IMR-90 (cell line): ENCODE data around the gene MROH2A. TPM values are rescaled to one million over a fixed set of nuclear protein-coding genes. Genes with fewer than 3 reads are reported as not detected.

Source experiments
- ATAC-seq: fragments of 200-7000 bp; cut with Tn5 transposase; 2 replicates; pipeline ENCODE4 v1.9.1; 2020; ENCODE audit warnings: low read depth, mild to moderate bottlenecking, moderate library complexity
- BruUV-seq: library from RNA; stranded (reverse); fragments of 400-500 nt; replicated peaks from 2 replicates; lab custom pipeline; 2021; lab: Mats Ljungman, UMichigan
- CTCF ChIA-PET: fragments of 300-600 bp; formaldehyde crosslinking; extraction: SDS; loops from one replicate; lab custom pipeline; 2021; ENCODE audit warnings: antibody characterized with exemption; lab: Yijun Ruan, JAX
- POLR2A ChIA-PET: fragments of 300-600 bp; sonication (Branson Sonifier 250); formaldehyde crosslinking; loops from one replicate; lab custom pipeline; 2022; ENCODE audit warnings: antibody characterized with exemption; ENCODE audit not compliant: unreplicated experiment; lab: Charles Lee
- DNase-seq: peaks from one replicate; pipeline ENCODE4 v3.0.0; 2013
- H2AFZ ChIP-seq: replicated peaks from 2 replicates; pipeline ENCODE3; 2013; ENCODE audit warnings: low read length, mild to moderate bottlenecking; ENCODE audit not compliant: poor library complexity
- H2AK5ac ChIP-seq: 2 replicates; pipeline ENCODE4 v1.6.1; 2013; ENCODE audit warnings: low read depth, low read length, inconsistent platforms
- H2AK9ac ChIP-seq: replicated peaks from 2 replicates; pipeline ENCODE3; 2013; ENCODE audit warnings: mild to moderate bottlenecking, low read depth, low read length, moderate library complexity; ENCODE audit not compliant: poor library complexity
- H2BK120ac ChIP-seq: 2 replicates; pipeline ENCODE4 v1.6.1; 2013; ENCODE audit warnings: low read depth, low read length, inconsistent platforms
- H2BK15ac ChIP-seq: 3 replicates; pipeline ENCODE4 v1.6.1; 2013; ENCODE audit warnings: low read depth, low read length, inconsistent platforms
- H2BK20ac ChIP-seq: 2 replicates; pipeline ENCODE4 v1.6.1; 2013; ENCODE audit warnings: low read depth, mild to moderate bottlenecking, inconsistent platforms, low read length, moderate library complexity
- H2BK5ac ChIP-seq: 2 replicates; pipeline ENCODE4 v1.6.1; 2013; ENCODE audit warnings: mild to moderate bottlenecking, low read depth, low read length, inconsistent platforms; ENCODE audit not compliant: poor library complexity, severe bottlenecking
- H3K14ac ChIP-seq: replicated peaks from 2 replicates; pipeline ENCODE4 v1.6.1; 2013; ENCODE audit warnings: low read depth, low read length, inconsistent platforms
- H3K18ac ChIP-seq: 2 replicates; pipeline ENCODE4 v1.6.1; 2013; ENCODE audit warnings: low read depth, low read length, control low read depth
- H3K23ac ChIP-seq: 2 replicates; pipeline ENCODE4 v1.6.1; 2013; ENCODE audit warnings: low read depth, low read length, inconsistent platforms
- H3K27ac ChIP-seq: 2 replicates; pipeline ENCODE4 v1.5.1; 2013; ENCODE audit warnings: mild to moderate bottlenecking, control low read depth, low read length; ENCODE audit not compliant: insufficient read depth
- H3K27me3 ChIP-seq: 2 replicates; pipeline ENCODE4 v1.6.1; 2013; ENCODE audit warnings: low read length; ENCODE audit not compliant: control insufficient read depth, insufficient read depth
- H3K36me3 ChIP-seq: 2 replicates; pipeline ENCODE4 v1.6.1; 2013; ENCODE audit warnings: low read length, mixed read lengths; ENCODE audit not compliant: control insufficient read depth, insufficient read depth
- H3K4ac ChIP-seq: 2 replicates; pipeline ENCODE4 v1.6.1; 2013; ENCODE audit warnings: low read depth, low read length, inconsistent platforms
- H3K4me1 ChIP-seq: 2 replicates; pipeline ENCODE4 v1.6.1; 2013; ENCODE audit warnings: low read length, mixed read lengths; ENCODE audit not compliant: control insufficient read depth, insufficient read depth
- H3K4me2 ChIP-seq: 2 replicates; pipeline ENCODE4 v1.6.1; 2013; ENCODE audit warnings: low read depth, mild to moderate bottlenecking, control low read depth, low read length, moderate library complexity
- H3K4me3 ChIP-seq: 2 replicates; pipeline ENCODE4 v1.5.1; 2013; ENCODE audit warnings: low read depth, mild to moderate bottlenecking, control low read depth, low read length, moderate library complexity; ENCODE audit not compliant: insufficient read depth
- H3K56ac ChIP-seq: 2 replicates; pipeline ENCODE4 v1.6.1; 2013; ENCODE audit warnings: low read length, inconsistent platforms; ENCODE audit not compliant: insufficient read depth; ENCODE audit errors: extremely low read depth
- H3K79me1 ChIP-seq, 2 experiments: 2 replicates each; pipeline ENCODE4 v1.6.1; 2013; ENCODE audit warnings: low read length in 2 of 2, inconsistent platforms in 1 of 2, low read depth in 1 of 2
- H3K9ac ChIP-seq: 2 replicates; pipeline ENCODE4 v1.6.1; 2013; ENCODE audit warnings: low read depth, low read length, control low read depth
- H3K9me1 ChIP-seq: 2 replicates; pipeline ENCODE4 v1.6.1; 2013; ENCODE audit warnings: low read length, inconsistent platforms; ENCODE audit not compliant: insufficient read depth
- H3K9me3 ChIP-seq: 2 replicates; pipeline ENCODE4 v1.6.1; 2013; ENCODE audit warnings: low read length; ENCODE audit not compliant: control insufficient read depth, insufficient read depth
- H4K20me1 ChIP-seq: 2 replicates; pipeline ENCODE4 v1.6.1; 2013; ENCODE audit warnings: low read length, inconsistent platforms; ENCODE audit not compliant: insufficient read depth
- H4K5ac ChIP-seq: 2 replicates; pipeline ENCODE4 v1.6.1; 2013; ENCODE audit warnings: mild to moderate bottlenecking, low read depth, low read length, control low read depth
- H4K8ac ChIP-seq, 2 experiments: 2 replicates each; pipeline ENCODE4 v1.6.1; 2013; ENCODE audit warnings: low read depth in 2 of 2, low read length in 2 of 2, control low read depth in 1 of 2, inconsistent platforms in 1 of 2
- H4K91ac ChIP-seq: 2 replicates; pipeline ENCODE4 v1.6.1; 2013; ENCODE audit warnings: low read depth, low read length, inconsistent platforms; ENCODE audit not compliant: insufficient read depth
- BHLHE40 ChIP-seq: fragments of 150-350 bp; IDR thresholded peaks from 2 replicates; pipeline ENCODE4 v1.6.1; 2016; ENCODE audit warnings: mild to moderate bottlenecking, low read depth, low read length
- FOS ChIP-seq: fragments of 150-350 bp; IDR thresholded peaks from 2 replicates; pipeline ENCODE4 v1.6.1; 2016; ENCODE audit warnings: low read depth, low read length
- WGBS, 2 experiments: methylation state at CpG; one replicate each; pipeline versions ENCODE4 v1.1.5 to v1.1.7; 2013; ENCODE audit warnings: missing lambda C conversion rate in 2 of 2; ENCODE audit not compliant: insufficient read length in 1 of 2; ENCODE audit errors: extremely low coverage in 2 of 2; 5-methylcytosine and 5-hydroxymethylcytosine counted together
- dilution Hi-C: fragments of 300-500 bp; cut with HindIII; formaldehyde crosslinking; loops from one replicate; pipeline ENCODE4 v1.14.3; 2018; ENCODE audit warnings: low sequenced_read_pairs; ENCODE audit not compliant: unreplicated experiment
- in situ Hi-C: fragments of 300-500 bp; cut with MboI; formaldehyde crosslinking; loops from 3 replicates; pipeline ENCODE4 v1.14.3; 2019; ENCODE audit warnings: low sequenced_read_pairs, inconsistent platforms, mixed read lengths
- intact Hi-C: fragments of 100-400 bp; cut with micrococcal nuclease; formaldehyde crosslinking; loops from 2 replicates; pipeline ENCODE4 v1.10.0; 2022
- polyA plus RNA-seq, 3 experiments: library from polyadenylated mRNA; depleted of rRNA; stranded (reverse); fragments of >200 nt; gene quantifications; 2 replicates each; pipeline ENCODE4 v1.2.3, GENCODE V29; 2012; ENCODE audit warnings: low replicate concordance in 1 of 3
- total RNA-seq: library from RNA; depleted of rRNA; stranded (reverse); fragments of >200 nt; gene quantifications from 2 replicates; pipeline ENCODE4 v1.2.3, GENCODE V29; 2012

MROH2A gene
- total and polyA plus RNA-seq, 2 of the 4 experiments (the other 2 are of a cell fraction), result not detected

GRCh38 chr2:233817361-233817911, 39.3 kb downstream of the MROH2A start:
- Histone ChIP-seq H3K4ac (no peak overlapping the region), H3K9me1 (no peaks in the 10 kb centered on the region), H2BK120ac (no peak overlapping the region), H3K4me2 (no peak overlapping the region), H4K5ac (no peak overlapping the region), H2AFZ (no peak overlapping the region), H4K91ac (no peak overlapping the region), H3K18ac (no peak overlapping the region), H3K4me3 (no peak overlapping the region), H3K23ac (no peak overlapping the region), H4K20me1 (no peaks in the 10 kb centered on the region), H3K56ac (no peak overlapping the region), H3K27ac (no peak overlapping the region), H2BK20ac (no peak overlapping the region), H3K79me1 (no peaks in the 10 kb centered on the region), H2AK5ac (no peak overlapping the region), H3K36me3 (no peaks in the 10 kb centered on the region), H3K9me3 (no peaks in the 10 kb centered on the region), H2AK9ac (peak overlapping the region; percentile 66), H3K27me3 (peaks cover 7% of the 10 kb centered on the region; the same call in 1 of the 2 replicates), H3K9ac (no peak overlapping the region), H4K8ac (no peak overlapping the region), H2BK5ac (no peak overlapping the region), H2BK15ac (no peak overlapping the region), H3K4me1 (no peaks in the 10 kb centered on the region), H3K14ac (no peak overlapping the region)
- ChIA-PET CTCF (no interaction called here), POLR2A (no interaction called here)
- in situ Hi-C loops (no loop called here), dilution Hi-C loops (no loop called here), intact Hi-C loops (no loop called here)
- DNase-seq (peak; percentile 20), ATAC-seq (peak; percentile 50)
- BruUV-seq, result no TSS peak
- WGBS, 2 experiments, result 100% methylated on average over 1 of the region's 3 CpGs; no CpG with 5 or more reads in 1 of the 2 experiments
- TF ChIP-seq FOS, result no peak
- no peak for TF ChIP-seq BHLHE40
